Natural killer cell treated with Interleukin-12 subunit alpha and Interleukin-12 subunit beta and Interleukin-15 and Interleukin-18, amount 100 ng/mL, for 72 hours (primary cell): ENCODE measurements around the gene NAA16. TPM values are rescaled to one million over a fixed set of nuclear protein-coding genes. Genes with fewer than 3 reads are reported as not detected.
"Not testable (repeated sequence)": the region's sequence is repeated elsewhere in the genome, so short reads cannot be mapped to it uniquely, and the experiment has no call there.

ENCODE experiments used
- ATAC-seq, 2 donors: fragments of 150-1000 bp; cut with Tn5 transposase in 1 of 2; sonication (Bioruptor Pico), chemical (Tn5 transposase) in 1 of 2; 2 replicates each; pipeline ENCODE4 v1.10.0; 2021
- DNase-seq: peaks from one replicate; pipeline ENCODE4 v3.0.0; 2022; ENCODE audit warnings: low spot score
- H3K27ac Mint-ChIP-seq, 2 donors: 1 replicate in 1 of 2; 2 replicates in 1 of 2; pipeline ENCODE4 v1.8.0; 2022; ENCODE audit warnings: mixed read lengths in 2 of 2, mild to moderate bottlenecking in 1 of 2, moderate library complexity in 1 of 2
- H3K27me3 Mint-ChIP-seq, 2 donors: 1 replicate in 1 of 2; 2 replicates in 1 of 2; pipeline ENCODE4 v1.8.0; 2022; ENCODE audit warnings: mixed read lengths in 2 of 2
- H3K36me3 Mint-ChIP-seq: one replicate; pipeline ENCODE4 v1.8.0; 2022; ENCODE audit warnings: mixed read lengths
- H3K4me1 Mint-ChIP-seq, 2 donors: 1 replicate in 1 of 2; 2 replicates in 1 of 2; pipeline ENCODE4 v1.8.0; 2022; ENCODE audit warnings: low read depth in 2 of 2, mixed read lengths in 2 of 2, mild to moderate bottlenecking in 1 of 2
- H3K4me3 Mint-ChIP-seq: one replicate; pipeline ENCODE4 v1.8.0; 2022; ENCODE audit warnings: mixed read lengths
- H3K9me3 Mint-ChIP-seq: 2 replicates; pipeline ENCODE4 v1.8.0; 2022; ENCODE audit warnings: mixed read lengths
- total RNA-seq, 2 donors: library from RNA; stranded (reverse); gene quantifications; one replicate each; pipeline ENCODE4 v1.2.3, GENCODE V29; 2022

Gene NAA16
- total RNA-seq, 2 donors from 2014 or later = 16.4 to 38.9 TPM

GRCh38 chr13:41352935-41353840 is 42.1 kb downstream of the NAA16 start:
- peak in 1 of 2 donors; percentile 57 for ATAC-seq
- DNase-seq = no peak
- H3K4me3 Mint-ChIP-seq = no peak overlapping the region
- H3K27ac Mint-ChIP-seq = peak overlapping the region; percentile 42 to 63
- peaks cover 22 to 28% of the 10 kb centered on the region in 2 donors for H3K4me1 Mint-ChIP-seq
- peaks cover 5% of the 10 kb centered on the region for H3K36me3 Mint-ChIP-seq
- no peaks in the 10 kb centered on the region for H3K27me3 Mint-ChIP-seq
- H3K9me3 Mint-ChIP-seq = no peaks in the 10 kb centered on the region

- Mint-ChIP-seq H3K27ac (no peak overlapping the region), H3K9me3 (no peaks in the 10 kb centered on the region), H3K4me3 (no peak overlapping the region), H3K36me3 (peaks cover 5% of the 10 kb centered on the region), H3K27me3 (no peaks in the 10 kb centered on the region), H3K4me1 (peaks cover 22 to 28% of the 10 kb centered on the region in 2 donors)
- no peak for ATAC-seq
- no peak for DNase-seq
Observed at GRCh38 chr13:41354416-41354815, 43.3 kb downstream of the NAA16 start.

- Mint-ChIP-seq H3K4me1 (peaks cover 22 to 28% of the 10 kb centered on the region in 2 donors), H3K27ac (peak overlapping the region; percentile 83 to 86), H3K4me3 (peak overlapping the region; percentile 75)
- not testable (repeated sequence) for ATAC-seq, DNase-seq, H3K9me3 Mint-ChIP-seq, H3K27me3 Mint-ChIP-seq, H3K36me3 Mint-ChIP-seq
Observed at GRCh38 chr13:41356385-41356648, 45.2 kb downstream of the NAA16 start.

GRCh38 chr13:41356786-41357185 is 45.7 kb downstream of the NAA16 start:
- H3K9me3 Mint-ChIP-seq = no peaks in the 10 kb centered on the region
- H3K36me3 Mint-ChIP-seq = peaks cover 8% of the 10 kb centered on the region
- ATAC-seq = peak in 1 of 2 donors; percentile 67
- H3K27me3 Mint-ChIP-seq = no peaks in the 10 kb centered on the region
- peak overlapping the region; percentile 83 to 86 for H3K27ac Mint-ChIP-seq
- peak overlapping the region; percentile 75 for H3K4me3 Mint-ChIP-seq
- DNase-seq = no peak
- peaks cover 22 to 28% of the 10 kb centered on the region in 2 donors for H3K4me1 Mint-ChIP-seq

- DNase-seq (no peak), ATAC-seq (no peak)
- H3K36me3 Mint-ChIP-seq = peaks cover 20% of the 10 kb centered on the region
- H3K27me3 Mint-ChIP-seq = no peaks in the 10 kb centered on the region
- H3K27ac Mint-ChIP-seq = no peak overlapping the region
- H3K4me3 Mint-ChIP-seq = no peak overlapping the region
- H3K9me3 Mint-ChIP-seq = no peaks in the 10 kb centered on the region
- H3K4me1 Mint-ChIP-seq = peaks cover 10 to 14% of the 10 kb centered on the region in 2 donors
Observed at GRCh38 chr13:41361491-41361890, 50.4 kb downstream of the NAA16 start.

- Mint-ChIP-seq H3K9me3 (no peaks in the 10 kb centered on the region), H3K4me3 (no peak overlapping the region)
Observed at GRCh38 chr13:41364043-41364442, 53.0 kb downstream of the NAA16 start.

GRCh38 chr13:41365631-41366030 is 54.6 kb downstream of the NAA16 start:
- Mint-ChIP-seq H3K9me3 (no peaks in the 10 kb centered on the region), H3K36me3 (peaks cover 35% of the 10 kb centered on the region)

More at GRCh38 chr13:41364043-41364442, 53.0 kb downstream of the NAA16 start:
- no peaks in the 10 kb centered on the region for H3K4me1 Mint-ChIP-seq
- no peaks in the 10 kb centered on the region for H3K27me3 Mint-ChIP-seq
- no peak for DNase-seq
- no peak for ATAC-seq
- H3K36me3 Mint-ChIP-seq = peaks cover 28% of the 10 kb centered on the region
- H3K27ac Mint-ChIP-seq = no peak overlapping the region

GRCh38 chr13:41370736-41371135 is 59.7 kb downstream of the NAA16 start:
- H3K36me3 Mint-ChIP-seq = peaks cover 21% of the 10 kb centered on the region
- DNase-seq = no peak
- no peak overlapping the region for H3K27ac Mint-ChIP-seq
- no peaks in the 10 kb centered on the region for H3K27me3 Mint-ChIP-seq
- H3K4me1 Mint-ChIP-seq = no peaks in the 10 kb centered on the region
- no peaks in the 10 kb centered on the region for H3K9me3 Mint-ChIP-seq
- no peak for ATAC-seq
- no peak overlapping the region for H3K4me3 Mint-ChIP-seq

More at GRCh38 chr13:41365631-41366030, 54.6 kb downstream of the NAA16 start:
- no peak for ATAC-seq
- Mint-ChIP-seq H3K4me1 (no peaks in the 10 kb centered on the region), H3K4me3 (no peak overlapping the region), H3K27ac (no peak overlapping the region), H3K27me3 (no peaks in the 10 kb centered on the region)
- no peak for DNase-seq

- Mint-ChIP-seq H3K27me3 (peaks cover 0 to 4% of the 10 kb centered on the region in 2 donors), H3K4me1 (no peaks in the 10 kb centered on the region), H3K27ac (no peak overlapping the region), H3K36me3 (peaks cover 14% of the 10 kb centered on the region), H3K4me3 (no peak overlapping the region), H3K9me3 (no peaks in the 10 kb centered on the region)
- DNase-seq (no peak), ATAC-seq (no peak)
Observed at GRCh38 chr13:41377446-41377845, 66.4 kb downstream of the NAA16 start.

GRCh38 chr13:41382431-41382830 is 71.4 kb downstream of the NAA16 start:
- Mint-ChIP-seq H3K4me1 (no peaks in the 10 kb centered on the region), H3K27me3 (peaks cover 0 to 16% of the 10 kb centered on the region in 2 donors), H3K27ac (no peak overlapping the region), H3K36me3 (no peaks in the 10 kb centered on the region), H3K4me3 (no peak overlapping the region), H3K9me3 (no peaks in the 10 kb centered on the region)
- DNase-seq (no peak), ATAC-seq (no peak)

- Mint-ChIP-seq H3K36me3 (no peaks in the 10 kb centered on the region), H3K27me3 (peaks cover 0 to 16% of the 10 kb centered on the region in 2 donors), H3K9me3 (no peaks in the 10 kb centered on the region), H3K4me3 (no peak overlapping the region), H3K4me1 (no peaks in the 10 kb centered on the region), H3K27ac (peak overlapping the region in 1 of 2 donors; percentile 56)
- no peak for DNase-seq
- ATAC-seq = no peak
Observed at GRCh38 chr13:41383386-41383785, 72.3 kb downstream of the NAA16 start.

GRCh38 chr13:41384749-41385503 is 73.9 kb downstream of the NAA16 start:
- peaks cover 0 to 16% of the 10 kb centered on the region in 2 donors for H3K27me3 Mint-ChIP-seq
- DNase-seq = no peak
- no peak overlapping the region for H3K27ac Mint-ChIP-seq
- no peaks in the 10 kb centered on the region for H3K36me3 Mint-ChIP-seq
- H3K9me3 Mint-ChIP-seq = no peaks in the 10 kb centered on the region
- ATAC-seq = no peak
- no peaks in the 10 kb centered on the region for H3K4me1 Mint-ChIP-seq
- no peak overlapping the region for H3K4me3 Mint-ChIP-seq

- H3K4me3 Mint-ChIP-seq = no peak overlapping the region
- H3K9me3 Mint-ChIP-seq = no peaks in the 10 kb centered on the region
- peaks cover 0 to 16% of the 10 kb centered on the region in 2 donors for H3K27me3 Mint-ChIP-seq
- no peak overlapping the region for H3K27ac Mint-ChIP-seq
- H3K4me1 Mint-ChIP-seq = no peaks in the 10 kb centered on the region
- ATAC-seq (no peak), DNase-seq (no peak)
- H3K36me3 Mint-ChIP-seq = no peaks in the 10 kb centered on the region
Observed at GRCh38 chr13:41386211-41386610, 75.1 kb downstream of the NAA16 start.

GRCh38 chr13:41387576-41387975 is 76.5 kb downstream of the NAA16 start:
- H3K27ac Mint-ChIP-seq = no peak overlapping the region
- no peaks in the 10 kb centered on the region for H3K36me3 Mint-ChIP-seq
- H3K9me3 Mint-ChIP-seq = no peaks in the 10 kb centered on the region
- no peak for DNase-seq
- H3K4me3 Mint-ChIP-seq = no peak overlapping the region
- no peaks in the 10 kb centered on the region for H3K4me1 Mint-ChIP-seq
- peaks cover 0 to 11% of the 10 kb centered on the region in 2 donors for H3K27me3 Mint-ChIP-seq
- ATAC-seq = no peak
